ENCODE data around the gene TCIRG1. TPM values are rescaled to one million over a fixed set of nuclear protein-coding genes. Genes with fewer than 3 reads are reported as not detected.
A peak's percentile ranks its signal among the peaks of the same experiment; 100 is the strongest.
"Not testable (repeated sequence)": the region's sequence is repeated elsewhere in the genome, so short reads cannot be mapped to it uniquely, and the experiment has no call there.

Gene TCIRG1
- 10 to 100 TPM; 39.5 to 51.7 TPM for total RNA-seq
- long read RNA-seq, transcript TCIRG1-213 (15 exons, 2,457 nt), result minor isoform, 6 of 53 reads
- long read RNA-seq, transcript TCIRG1-201 (20 exons, 2,677 nt), result major isoform, 9 of 53 reads
- long read RNA-seq, partial matches to known transcripts, result 12 of 53 reads
- long read RNA-seq, other reads (novel, unspliced or antisense), result 25 of 53 reads

DNA sequence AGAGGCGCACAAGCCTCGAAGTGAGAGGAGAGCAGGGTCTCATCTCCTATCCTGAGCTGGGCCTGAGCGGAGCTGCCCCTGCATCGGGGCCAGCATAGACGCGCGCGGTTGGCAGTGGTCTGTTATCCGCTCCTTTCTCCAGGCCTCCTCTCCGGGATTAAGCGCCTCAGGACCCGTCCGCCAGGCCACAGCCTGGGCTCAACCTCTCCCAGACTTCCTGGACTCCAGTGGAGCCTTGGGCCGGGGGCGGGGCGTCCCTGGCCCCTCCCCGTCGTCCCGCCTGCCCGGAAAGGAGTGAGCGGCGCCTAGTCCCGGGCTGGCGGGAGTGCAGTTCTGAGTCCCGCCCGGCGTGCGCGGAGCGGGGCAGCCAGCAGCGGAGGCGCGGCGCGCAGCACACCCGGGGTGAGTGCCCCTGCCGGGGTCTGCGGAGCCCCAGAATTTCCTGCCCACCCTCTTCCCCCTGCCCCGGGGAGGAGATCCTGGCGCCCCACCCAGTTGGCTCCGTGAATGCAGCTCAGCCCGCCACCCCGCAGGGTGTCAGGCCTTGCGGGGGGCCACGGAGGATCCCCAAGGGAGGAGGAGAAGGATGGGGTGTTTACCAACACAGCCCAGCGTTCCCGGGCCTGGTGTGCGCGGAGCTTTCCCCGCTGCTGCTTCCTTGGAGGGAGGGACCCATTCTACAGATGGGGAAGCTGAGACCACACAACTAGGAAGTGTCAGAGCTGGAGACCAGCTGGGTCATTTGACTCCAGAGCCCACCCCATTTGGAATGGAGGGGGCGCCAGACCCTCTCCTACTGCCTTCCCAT, at the start of gene TCIRG1:
TCIRG1 (plus strand) TSS at position 308 of the 808 bp plus-strand sequence. CDS start 2,247 bp downstream, outside the sequence.
- intact Hi-C loops (cut with DNase I), result loop anchor here in 1 of 2 donors (10.0 kb wide), 2 partner anchors 86 to 166 kb away; partner anchors contain the start of gene CHKA
- DNase-seq (peak; percentile 91), ATAC-seq (peak; percentile 87 to 88)

- peak in 1 of 2 donors; percentile 75 for ATAC-seq
- DNase-seq; intact Hi-C loops (cut with DNase I): not testable (repeated sequence)
Observed at GRCh38 chr11:67990546-67991346, 48.1 kb upstream of the TCIRG1 start.

DNA sequence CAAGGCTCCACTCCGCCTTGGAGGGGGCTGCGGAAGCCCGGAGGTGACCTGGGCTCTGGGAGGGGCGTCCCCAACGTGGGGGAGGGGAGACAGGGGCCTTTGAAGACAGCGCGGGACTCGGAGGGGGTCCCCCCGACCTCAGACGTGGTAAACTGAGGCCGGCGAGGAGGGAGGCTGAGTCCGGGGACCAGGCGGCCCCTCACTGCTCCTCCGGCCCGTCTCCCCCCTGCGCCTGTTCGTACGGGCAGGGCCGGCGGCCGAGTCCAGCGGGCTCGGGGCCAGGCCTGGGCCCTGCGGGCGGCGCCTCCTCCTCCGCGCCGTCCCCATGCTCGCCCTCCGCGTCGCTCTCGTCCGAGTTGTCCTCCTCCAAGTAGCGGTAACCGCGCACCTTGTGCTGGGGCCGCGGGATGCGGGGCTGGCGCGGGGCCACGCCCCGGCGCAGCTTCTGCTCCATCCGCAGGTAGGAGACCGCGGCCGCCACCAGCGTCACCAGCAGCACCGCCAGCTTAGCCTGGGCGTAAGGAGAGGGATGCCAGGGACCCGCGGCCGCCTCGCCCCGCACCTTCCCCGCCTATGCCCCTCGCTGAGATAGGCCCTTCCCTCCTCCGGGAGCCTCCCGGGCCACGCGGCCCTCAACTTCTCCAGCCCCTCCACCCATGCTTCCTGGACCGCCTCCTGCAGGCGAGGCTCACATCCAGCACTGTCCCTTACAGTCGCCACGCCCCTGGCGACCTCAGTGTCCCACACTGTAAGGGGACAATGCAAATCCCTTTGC, 47.3 kb upstream of the TCIRG1 start:
- intact Hi-C loops (cut with DNase I); ATAC-seq; DNase-seq: not testable (repeated sequence)

DNA sequence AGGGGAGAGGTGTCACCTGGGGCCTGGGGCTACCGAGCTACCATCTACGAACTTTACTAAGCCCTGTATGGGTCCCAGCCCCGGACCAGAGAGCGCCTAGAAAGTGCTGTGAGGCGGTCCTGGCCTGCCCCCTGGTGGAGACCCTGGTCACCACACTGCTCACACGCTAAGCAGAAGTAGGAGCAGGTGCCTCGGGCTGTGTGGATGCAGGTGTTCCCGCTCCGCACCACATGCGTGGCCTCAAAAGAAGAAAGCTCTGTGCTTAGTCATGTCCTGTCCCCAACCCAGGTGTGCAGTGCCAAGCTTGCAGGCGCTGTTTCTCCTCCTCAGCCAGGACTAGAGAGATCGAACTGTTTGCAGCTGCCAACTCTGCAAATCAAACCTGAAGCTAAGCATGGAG, 45.0 kb upstream of the TCIRG1 start:
- ATAC-seq; DNase-seq; intact Hi-C loops (cut with DNase I): not testable (repeated sequence)

DNA sequence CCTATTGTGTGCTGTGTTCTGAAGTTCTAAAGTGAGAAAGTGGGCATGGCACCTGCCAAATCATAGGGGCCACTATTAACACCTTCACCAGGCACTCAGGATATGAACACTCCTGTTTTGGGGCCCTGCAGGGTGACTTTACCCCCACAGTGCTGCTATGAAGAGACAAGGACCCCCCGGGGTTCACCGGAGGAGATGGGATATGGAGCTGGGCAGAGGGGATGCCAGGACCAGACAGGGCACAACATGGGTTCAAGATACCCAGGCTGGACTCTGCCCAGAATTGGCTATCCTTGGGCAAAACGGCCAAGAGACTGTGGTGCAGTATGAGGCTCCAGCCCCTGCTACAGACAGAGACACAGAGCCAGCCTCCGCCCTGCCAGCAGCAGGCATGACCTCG, 44.4 kb upstream of the TCIRG1 start:
- intact Hi-C loops (cut with DNase I); ATAC-seq; DNase-seq: not testable (repeated sequence)

DNA sequence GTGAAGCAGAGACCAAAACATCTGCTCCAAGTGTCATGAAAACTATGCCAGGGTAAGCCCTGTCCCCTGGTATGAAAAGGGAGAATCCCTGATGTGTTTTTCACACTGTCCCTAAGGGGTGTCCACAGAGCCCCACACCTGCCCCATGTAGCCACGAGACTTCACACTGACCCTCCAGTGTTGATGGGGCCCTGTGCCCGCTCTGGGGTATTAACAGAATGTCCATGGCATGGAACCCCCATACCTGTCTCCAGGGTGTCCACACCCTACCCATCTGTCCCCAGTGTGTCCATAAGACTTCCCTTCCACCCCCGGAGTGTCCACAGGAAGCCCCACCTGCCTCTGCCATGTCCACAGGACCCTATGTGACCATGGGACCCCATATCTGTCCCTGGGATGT, 43.7 kb upstream of the TCIRG1 start:
- intact Hi-C loops (cut with DNase I); DNase-seq; ATAC-seq: not testable (repeated sequence)

DNA sequence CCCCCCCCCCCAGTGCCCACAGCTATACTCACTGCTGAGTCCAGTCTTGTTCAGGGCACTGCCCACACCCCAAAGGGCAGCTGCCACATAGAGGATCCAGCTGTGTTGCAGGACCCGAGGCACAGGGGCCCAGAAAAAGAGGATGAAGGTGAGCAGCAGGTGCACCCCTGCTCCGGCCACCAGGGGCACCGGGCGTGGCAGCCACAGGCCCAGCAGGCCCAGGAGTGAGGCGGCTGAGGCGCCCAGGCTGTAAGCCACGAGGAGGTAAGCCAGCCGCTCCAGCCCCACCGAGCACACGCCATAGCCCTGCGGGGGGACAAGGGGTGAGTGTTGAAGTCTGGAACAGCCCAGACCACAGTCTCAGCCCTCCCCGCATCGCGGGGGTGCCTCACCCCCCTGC, 43.2 kb upstream of the TCIRG1 start:
- DNase-seq, result not testable (repeated sequence)

DNA sequence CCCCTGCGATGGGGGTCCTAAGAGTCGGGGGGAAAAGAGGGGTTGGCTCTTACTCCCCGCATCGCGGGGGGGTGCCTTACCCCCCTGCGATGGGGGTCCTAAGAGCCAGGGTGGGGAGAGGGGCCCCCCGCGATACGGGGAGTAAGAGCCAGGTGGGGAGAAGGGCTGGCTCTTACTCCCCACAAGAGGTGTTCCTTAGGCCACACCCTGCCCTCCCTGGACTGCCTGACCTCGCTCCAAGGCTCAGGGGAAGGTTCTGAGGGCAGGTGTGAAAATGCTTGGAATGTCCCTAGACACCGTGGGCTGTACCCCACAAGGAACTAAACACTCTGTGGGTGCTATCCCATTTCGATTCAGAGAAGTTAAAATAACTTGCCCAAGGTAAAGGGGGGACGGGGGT, 42.8 kb upstream of the TCIRG1 start:
- intact Hi-C loops (cut with DNase I), result no loop called here
- ATAC-seq, result no peak
- no peak for DNase-seq

More for the DNA sequence above, 43.2 kb upstream of the TCIRG1 start:
- intact Hi-C loops (cut with DNase I); ATAC-seq: not testable (repeated sequence)

DNA sequence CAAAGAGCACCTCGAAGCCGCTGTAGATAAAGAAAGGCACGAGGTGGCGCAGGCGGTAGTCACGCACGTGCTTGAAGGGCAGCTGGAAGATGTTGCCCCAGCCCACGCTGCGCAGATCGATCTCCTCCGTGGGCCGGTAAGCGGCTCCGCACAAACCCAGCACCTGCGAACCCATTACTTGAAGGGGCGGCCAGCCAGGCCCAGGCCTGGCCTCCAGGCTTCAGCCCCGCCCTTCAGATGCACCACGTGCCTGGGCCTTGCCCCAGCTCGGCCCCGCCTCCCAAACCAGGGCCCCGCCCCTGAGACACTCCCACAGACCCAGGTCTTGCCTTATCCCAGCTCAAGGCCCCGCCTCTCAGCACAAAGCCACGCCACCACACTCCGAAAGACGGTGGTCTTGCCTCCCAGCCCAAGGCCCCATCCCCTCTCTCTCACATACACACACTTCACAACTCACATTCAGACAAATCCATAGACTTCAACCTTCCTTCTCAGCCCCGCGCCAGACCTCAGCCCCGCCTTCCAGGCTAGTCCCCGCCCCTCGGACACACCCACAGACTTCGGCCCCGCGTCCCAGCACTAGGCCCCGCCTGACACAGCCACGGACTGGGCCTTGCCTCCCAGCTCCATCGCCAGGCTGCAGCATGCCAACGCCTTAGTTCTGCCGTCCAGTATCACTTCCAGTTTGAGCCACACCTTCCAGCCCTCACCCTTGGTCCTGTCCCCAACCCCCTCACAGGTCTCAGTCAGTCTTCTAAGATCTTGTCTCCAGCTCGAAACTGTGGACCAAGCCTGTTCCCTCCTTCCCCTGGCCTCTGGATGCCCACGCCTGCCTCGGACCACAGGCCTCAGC, 42.0 kb upstream of the TCIRG1 start:
- ATAC-seq (peak; percentile 90 to 93), DNase-seq (peak; percentile 71)
- intact Hi-C loops (cut with DNase I), result no loop called here

DNA sequence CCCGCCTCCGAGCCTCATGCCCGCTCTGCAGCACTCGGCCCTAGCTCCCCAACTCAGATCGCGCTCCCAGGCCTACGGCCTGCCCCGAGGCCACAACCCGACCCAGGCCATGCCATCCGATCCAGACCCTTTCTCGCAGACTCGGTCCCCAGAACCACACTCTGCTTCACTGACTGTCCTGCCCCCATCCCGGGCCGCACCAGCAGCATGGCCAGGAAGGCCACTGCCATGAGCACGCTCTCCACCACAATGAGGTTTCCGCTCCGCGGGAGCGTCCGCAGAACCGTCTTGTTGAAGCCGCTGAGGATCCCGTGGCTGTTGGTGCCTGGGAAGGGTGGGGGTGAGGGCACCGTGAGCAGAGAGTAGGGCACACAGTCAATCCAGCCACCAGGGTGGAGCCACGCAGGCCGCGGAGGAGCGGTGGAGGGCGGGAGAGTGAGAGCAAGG, 41.3 kb upstream of the TCIRG1 start:
- ATAC-seq, result peak; percentile 17 to 30
- intact Hi-C loops (cut with DNase I), result no loop called here
- DNase-seq, result no peak

DNA sequence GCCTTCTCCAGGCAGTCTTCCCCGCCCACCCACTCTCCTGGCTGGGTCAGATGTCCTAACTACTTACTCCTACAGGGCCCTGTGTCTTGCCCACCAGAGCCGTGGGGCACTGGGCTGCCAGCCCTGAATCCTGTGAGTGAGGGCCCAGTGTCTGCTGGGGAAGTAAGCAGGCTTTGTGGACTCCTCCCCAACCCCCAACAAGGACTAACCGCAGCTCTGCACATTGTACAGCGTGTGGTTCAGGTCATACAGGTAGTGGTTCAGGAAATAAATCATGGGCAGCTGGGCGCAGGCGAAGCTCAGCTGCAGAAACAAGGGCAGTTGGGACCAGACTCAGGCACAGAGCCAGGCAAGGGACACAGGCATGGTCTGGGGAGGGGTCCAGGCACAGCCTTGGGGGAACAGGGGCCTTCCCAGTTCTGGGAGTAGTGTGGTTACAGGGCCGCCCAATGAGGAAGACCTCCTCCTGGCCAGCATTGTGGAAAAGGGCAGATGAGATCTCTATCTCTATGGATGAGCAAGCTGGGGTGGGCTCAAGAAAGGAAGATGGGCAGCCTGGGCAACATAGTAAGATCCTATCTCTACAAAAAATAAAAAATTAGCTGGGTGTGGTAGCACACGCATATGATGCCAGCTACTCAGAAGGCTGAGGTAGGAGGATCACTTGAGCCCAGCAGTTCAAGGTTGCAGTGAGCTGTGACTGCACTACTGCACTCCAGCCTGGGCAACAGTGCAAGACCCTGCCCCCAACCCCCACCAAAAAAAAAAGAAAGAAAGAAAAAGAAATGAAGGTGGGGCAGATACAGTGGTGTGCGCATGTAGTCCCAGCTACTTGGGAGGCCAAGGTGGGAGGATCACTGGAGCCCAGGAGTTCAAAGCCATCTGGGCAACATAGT, 40.4 kb upstream of the TCIRG1 start:
- ATAC-seq, result no peak
- no peak for DNase-seq
- intact Hi-C loops (cut with DNase I), result no loop called here

DNA sequence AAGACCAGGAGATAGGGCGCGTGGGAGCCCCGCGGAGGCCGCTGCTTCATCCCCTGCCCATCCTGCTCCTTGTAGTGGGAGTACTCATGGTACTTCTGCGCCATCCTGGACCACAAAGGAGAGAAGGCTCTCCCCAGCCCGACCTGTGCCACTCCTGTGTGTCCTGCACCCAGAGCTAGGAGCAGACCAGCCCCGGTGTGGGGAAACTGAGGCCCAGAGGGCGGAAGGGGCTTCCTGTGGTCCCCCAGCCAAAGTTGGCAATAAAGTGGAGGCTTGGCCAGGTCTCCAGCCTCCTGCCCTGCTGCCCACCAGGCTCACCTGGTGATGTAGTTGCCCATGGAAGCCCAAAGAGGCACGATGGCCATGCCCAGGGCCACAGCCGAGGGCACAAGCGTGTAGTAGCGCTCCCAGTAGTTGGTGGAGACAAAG, 39.6 kb upstream of the TCIRG1 start:
- intact Hi-C loops (cut with DNase I), result no loop called here
- ATAC-seq, result no peak
- no peak for DNase-seq

DNA sequence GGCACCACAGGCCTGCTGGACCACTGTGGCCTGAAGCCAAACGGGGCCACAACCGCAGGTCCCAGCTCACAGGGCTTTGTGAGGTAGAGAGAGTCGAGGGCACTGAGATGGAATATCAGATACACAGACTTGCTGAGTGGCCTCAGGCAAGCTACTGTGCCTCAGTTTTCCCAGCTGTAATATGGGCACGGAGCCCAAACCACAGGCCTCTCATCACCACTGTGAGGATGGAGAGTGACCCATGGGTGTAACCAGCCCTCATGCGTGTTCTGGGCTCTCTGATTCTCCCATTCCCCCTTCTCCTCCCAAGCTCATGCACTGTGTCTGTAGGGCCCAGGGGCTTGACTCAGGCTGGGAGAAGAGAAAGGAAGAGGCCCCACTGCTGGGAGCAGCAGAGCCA, 39.1 kb upstream of the TCIRG1 start:
- DNase-seq (no peak), ATAC-seq (no peak)
- intact Hi-C loops (cut with DNase I), result no loop called here

DNA sequence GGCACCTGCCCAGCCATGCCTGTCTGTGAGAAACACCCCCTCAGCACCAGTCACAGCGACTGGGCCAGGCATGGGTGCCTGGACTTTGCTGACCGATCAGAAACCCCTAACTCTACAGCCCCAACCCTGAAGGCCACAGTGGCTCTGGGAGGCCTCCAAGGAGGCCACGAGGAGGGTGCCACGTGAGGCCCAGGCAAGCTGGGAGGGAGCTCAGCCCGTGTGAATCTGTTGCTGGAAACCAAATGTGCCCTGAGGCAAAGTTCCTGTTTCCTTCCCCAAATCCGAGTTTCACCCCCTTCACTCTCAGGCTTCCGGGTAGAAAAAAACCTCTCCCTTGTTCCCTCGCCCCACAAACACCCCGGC, 36.3 kb upstream of the TCIRG1 start:
- DNase-seq (no peak), ATAC-seq (peak in 1 of 2 donors; percentile 8)
- intact Hi-C loops (cut with DNase I), result no loop called here

- DNase-seq (no peak), ATAC-seq (peak; percentile 24 to 45)
- intact Hi-C loops (cut with DNase I), result no loop called here
Observed at GRCh38 chr11:68002938-68003845, 35.6 kb upstream of the TCIRG1 start.
